PC-9 (cell line): ENCODE measurements around the gene FBF1. TPM values are rescaled to one million over a fixed set of nuclear protein-coding genes. Genes with fewer than 3 reads are reported as not detected.

ENCODE experiments used
- BruUV-seq: library from RNA; stranded (reverse); fragments of 400-500 nt; replicated peaks from 2 replicates; lab custom pipeline; 2021; lab: Mats Ljungman, UMichigan
- CTCF ChIA-PET: fragments of 300-600 bp; sonication (Branson Sonifier 250); formaldehyde crosslinking; loops from one replicate; lab custom pipeline; 2022; ENCODE audit warnings: antibody characterized with exemption; lab: Charles Lee
- POLR2A ChIA-PET: fragments of 300-600 bp; sonication (Branson Sonifier 250); formaldehyde crosslinking; loops from one replicate; lab custom pipeline; 2022; ENCODE audit warnings: antibody characterized with exemption; ENCODE audit not compliant: unreplicated experiment; lab: Charles Lee
- DNase-seq, 2 experiments: peaks; one replicate each; pipeline versions ENCODE4 v3.0.0 to v3.0.0-alpha.2; 2015 to 2022; ENCODE audit warnings: mixed read lengths in 1 of 2
- H2AFZ ChIP-seq: fragments of 200-600 bp; sonication (generic); 2 replicates; pipeline ENCODE4 v1.8.1; 2017; ENCODE audit warnings: antibody characterized with exemption
- H3F3A ChIP-seq: fragments of 200-600 bp; sonication (generic); 2 replicates; pipeline ENCODE4 v1.8.1; 2017; ENCODE audit warnings: antibody characterized with exemption, mild to moderate bottlenecking, low read depth; ENCODE audit not compliant: insufficient read depth
- H3K27ac ChIP-seq: fragments of 200-600 bp; sonication (generic); 2 replicates; pipeline ENCODE4 v1.6.1; 2016; ENCODE audit warnings: mixed run types
- H3K27me3 ChIP-seq: fragments of 200-600 bp; sonication (generic); 2 replicates; pipeline ENCODE4 v1.6.1; 2016; ENCODE audit warnings: low read depth, mixed run types; ENCODE audit not compliant: insufficient read depth
- H3K36me3 ChIP-seq: fragments of 200-600 bp; sonication (generic); 2 replicates; pipeline ENCODE4 v1.6.1; 2016; ENCODE audit warnings: low read depth, mixed run types
- H3K4me1 ChIP-seq: fragments of 200-600 bp; sonication (generic); replicated peaks from 2 replicates; pipeline ENCODE4 v1.6.1; 2016; ENCODE audit warnings: mixed run types; ENCODE audit not compliant: insufficient read depth
- H3K4me2 ChIP-seq: fragments of 200-600 bp; sonication (generic); 2 replicates; pipeline ENCODE4 v1.6.1; 2017; ENCODE audit warnings: mixed run types
- H3K4me3 ChIP-seq: fragments of 200-600 bp; sonication (generic); 2 replicates; pipeline ENCODE4 v1.6.1; 2016; ENCODE audit warnings: mixed run types
- H3K79me2 ChIP-seq: fragments of 200-600 bp; sonication (generic); 2 replicates; pipeline ENCODE4 v1.6.1; 2017; ENCODE audit warnings: low read depth, mixed run types
- H3K9me2 ChIP-seq: fragments of 200-600 bp; sonication (generic); 2 replicates; pipeline ENCODE4 v1.8.1; 2017; ENCODE audit warnings: mild to moderate bottlenecking; ENCODE audit not compliant: insufficient read depth
- H3K9me3 ChIP-seq: fragments of 200-600 bp; sonication (generic); 2 replicates; pipeline ENCODE4 v1.8.1; 2016; ENCODE audit warnings: low read depth; ENCODE audit not compliant: insufficient read depth
- H4K20me1 ChIP-seq: fragments of 200-600 bp; sonication (generic); 2 replicates; pipeline ENCODE4 v1.8.1; 2017; ENCODE audit not compliant: insufficient read depth
- EZH2 ChIP-seq: fragments of 200-600 bp; sonication (generic); IDR thresholded peaks from 2 replicates; pipeline ENCODE4 v1.8.0; 2017; ENCODE audit warnings: antibody characterized with exemption, low read depth
- intact Hi-C: fragments of 100-400 bp; cut with micrococcal nuclease; formaldehyde crosslinking; loops from one replicate; pipeline ENCODE4 v1.10.0; 2022; ENCODE audit not compliant: unreplicated experiment
- total RNA-seq: library from RNA; stranded (reverse); gene quantifications from 2 replicates; pipeline ENCODE4 v1.2.3, GENCODE V29; 2021
- TF ChIP-seq, protein P1 (sequence below): fragments of 200-600 bp; sonication (generic); conservative IDR thresholded peaks from 2 replicates; pipeline ENCODE4 v1.6.1; 2017; ENCODE audit warnings: mixed run types, antibody characterized with exemption, mild to moderate bottlenecking, moderate library complexity

Gene FBF1
- total RNA-seq, 1 experiment from 2014 or later: 22.5 TPM

GRCh38 chr17:75943491-75943890 is 2.6 kb upstream of the FBF1 start:
- peaks cover 6% of the 10 kb centered on the region for H3K4me1 ChIP-seq
- BruUV-seq: no TSS peak
- no peaks in the 10 kb centered on the region for H3K79me2 ChIP-seq
- no peaks in the 10 kb centered on the region for H3K9me3 ChIP-seq
- ChIA-PET CTCF (no interaction called here), POLR2A (no interaction called here)
- H3K4me3 ChIP-seq: no peak overlapping the region
- H3K27me3 ChIP-seq: no peaks in the 10 kb centered on the region
- H3K4me2 ChIP-seq: no peak overlapping the region
- H4K20me1 ChIP-seq: no peaks in the 10 kb centered on the region
- H3K27ac ChIP-seq: no peak overlapping the region
- no peak for TF ChIP-seq EZH2
- TF ChIP-seq, protein P1, sequence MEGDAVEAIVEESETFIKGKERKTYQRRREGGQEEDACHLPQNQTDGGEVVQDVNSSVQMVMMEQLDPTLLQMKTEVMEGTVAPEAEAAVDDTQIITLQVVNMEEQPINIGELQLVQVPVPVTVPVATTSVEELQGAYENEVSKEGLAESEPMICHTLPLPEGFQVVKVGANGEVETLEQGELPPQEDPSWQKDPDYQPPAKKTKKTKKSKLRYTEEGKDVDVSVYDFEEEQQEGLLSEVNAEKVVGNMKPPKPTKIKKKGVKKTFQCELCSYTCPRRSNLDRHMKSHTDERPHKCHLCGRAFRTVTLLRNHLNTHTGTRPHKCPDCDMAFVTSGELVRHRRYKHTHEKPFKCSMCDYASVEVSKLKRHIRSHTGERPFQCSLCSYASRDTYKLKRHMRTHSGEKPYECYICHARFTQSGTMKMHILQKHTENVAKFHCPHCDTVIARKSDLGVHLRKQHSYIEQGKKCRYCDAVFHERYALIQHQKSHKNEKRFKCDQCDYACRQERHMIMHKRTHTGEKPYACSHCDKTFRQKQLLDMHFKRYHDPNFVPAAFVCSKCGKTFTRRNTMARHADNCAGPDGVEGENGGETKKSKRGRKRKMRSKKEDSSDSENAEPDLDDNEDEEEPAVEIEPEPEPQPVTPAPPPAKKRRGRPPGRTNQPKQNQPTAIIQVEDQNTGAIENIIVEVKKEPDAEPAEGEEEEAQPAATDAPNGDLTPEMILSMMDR: no peak
- H3K9me2 ChIP-seq: no peaks in the 10 kb centered on the region
- peaks cover 11% of the 10 kb centered on the region; the same call in 1 of the 2 replicates for H3F3A ChIP-seq
- H3K36me3 ChIP-seq: peaks cover 15% of the 10 kb centered on the region; the same call in 1 of the 2 replicates
- no peak for DNase-seq
- H2AFZ ChIP-seq: no peak overlapping the region
- intact Hi-C loops: no loop called here

GRCh38 chr17:75942473-75942872 is 1.6 kb upstream of the FBF1 start:
- Histone ChIP-seq H3K9me2 (no peaks in the 10 kb centered on the region), H3F3A (peaks cover 11% of the 10 kb centered on the region; the same call in 1 of the 2 replicates), H3K4me2 (no peak overlapping the region), H3K4me1 (peaks cover 6% of the 10 kb centered on the region), H3K9me3 (no peaks in the 10 kb centered on the region), H2AFZ (no peak overlapping the region), H3K36me3 (peaks cover 9% of the 10 kb centered on the region; the same call in 1 of the 2 replicates), H3K27me3 (no peaks in the 10 kb centered on the region), H4K20me1 (no peaks in the 10 kb centered on the region), H3K79me2 (no peaks in the 10 kb centered on the region), H3K4me3 (no peak overlapping the region), H3K27ac (no peak overlapping the region)
- DNase-seq: no peak
- no TSS peak for BruUV-seq
- ChIA-PET POLR2A (no interaction called here), CTCF (no interaction called here)
- TF ChIP-seq, protein P1: no peak
- no peak for TF ChIP-seq EZH2
- intact Hi-C loops: no loop called here

GRCh38 chr17:75941442-75941819 is 589 bp upstream of the FBF1 start:
- CTCF ChIA-PET: interaction anchor here (0.8 kb wide), 1 partner anchor 57 kb away, joined by 3 read pairs; no protein-coding TSS in a partner anchor
- no peak for TF ChIP-seq EZH2
- TF ChIP-seq, protein P1: no peak
- Histone ChIP-seq H3K4me2 (peak overlapping the region; percentile 81), H3K27me3 (no peaks in the 10 kb centered on the region), H2AFZ (peak overlapping the region; percentile 58; the same call in 1 of the 2 replicates), H3K9me2 (no peaks in the 10 kb centered on the region), H3K4me1 (peaks cover 6% of the 10 kb centered on the region), H3K9me3 (no peaks in the 10 kb centered on the region), H3F3A (peaks cover 8% of the 10 kb centered on the region; the same call in 1 of the 2 replicates), H3K36me3 (0 out of 2 replicates have a peak, but pooled peaks cover 9% of the 10 kb centered on the region), H3K4me3 (peak overlapping the region; percentile 89), H3K27ac (no peak overlapping the region; the same call in 1 of the 2 replicates), H4K20me1 (no peaks in the 10 kb centered on the region), H3K79me2 (no peaks in the 10 kb centered on the region)
- no TSS peak for BruUV-seq
- DNase-seq: no peak
- intact Hi-C loops: loop anchor here (2.0 kb wide), 1 partner anchor 41 kb away; no protein-coding TSS in a partner anchor
- POLR2A ChIA-PET: interaction anchor here (0.5 to 1.2 kb wide), 3 partner anchors 29 to 165 kb away, joined by 4 to 10 read pairs (median 6); no protein-coding TSS in a partner anchor
